Raji (cell line): ENCODE data around the gene ASB15.

Experiments
- POLR2A ChIP-seq: IDR thresholded peaks from 2 replicates; pipeline ENCODE4 v1.6.1; 2011; ENCODE audit warnings: low read depth, low read length, control low read depth; ENCODE audit not compliant: insufficient read depth

ASB15 gene

DNA sequence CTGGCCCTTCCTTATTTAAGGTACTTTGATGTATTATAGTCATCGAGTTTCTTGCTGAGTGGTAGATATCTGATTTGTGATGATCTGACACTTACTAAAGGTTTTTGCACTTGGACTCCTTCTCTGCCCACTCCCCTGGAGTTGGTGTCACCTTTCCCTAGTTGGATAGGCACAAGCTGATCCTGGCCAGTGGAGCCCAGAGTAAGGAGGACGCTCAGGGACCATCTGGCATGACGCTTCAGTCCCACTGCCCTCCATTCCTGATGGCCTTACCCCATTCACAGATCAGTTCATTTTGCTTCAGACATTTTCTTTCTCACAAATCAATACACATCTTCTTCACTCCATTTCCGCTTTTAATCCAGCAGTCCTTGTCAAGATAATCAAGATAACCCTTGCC lies 20.1 kb downstream of the ASB15 start:
- TF ChIP-seq POLR2A, result no peak

DNA sequence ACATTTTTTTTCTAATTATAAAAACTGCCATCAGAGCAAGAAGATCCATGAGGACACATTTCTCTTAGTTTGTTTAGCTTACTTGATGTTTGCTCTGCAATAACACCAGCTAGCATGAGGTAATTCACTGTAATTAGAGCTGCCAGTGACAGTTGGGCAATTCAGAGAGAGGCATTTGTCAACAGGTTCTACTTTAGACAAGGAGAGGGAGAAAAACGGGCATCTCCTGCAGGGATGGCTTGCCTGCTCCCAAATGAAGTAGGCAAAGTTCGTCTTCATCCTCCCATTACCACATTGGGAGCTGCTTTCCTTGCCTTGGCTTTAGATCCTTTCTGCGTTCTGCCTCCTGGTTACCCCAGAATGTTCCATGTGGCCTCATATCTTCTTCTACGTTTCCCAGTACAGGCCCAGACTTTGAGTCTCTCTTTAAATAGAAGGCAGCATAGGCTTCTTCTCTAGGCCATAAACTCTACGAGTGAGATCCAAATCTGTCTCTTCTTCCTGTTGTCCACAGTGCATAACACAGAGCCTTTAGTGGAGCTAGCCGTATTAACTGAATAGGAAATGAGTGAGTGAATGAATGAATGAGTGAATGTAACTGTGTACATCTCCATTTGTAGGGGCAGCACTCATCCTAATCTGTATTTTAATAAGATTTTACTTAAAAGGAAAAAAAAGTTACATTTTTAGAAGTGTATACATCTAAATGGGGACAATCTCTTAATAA lies 21.2 kb downstream of the ASB15 start:
- no peak for TF ChIP-seq POLR2A

DNA sequence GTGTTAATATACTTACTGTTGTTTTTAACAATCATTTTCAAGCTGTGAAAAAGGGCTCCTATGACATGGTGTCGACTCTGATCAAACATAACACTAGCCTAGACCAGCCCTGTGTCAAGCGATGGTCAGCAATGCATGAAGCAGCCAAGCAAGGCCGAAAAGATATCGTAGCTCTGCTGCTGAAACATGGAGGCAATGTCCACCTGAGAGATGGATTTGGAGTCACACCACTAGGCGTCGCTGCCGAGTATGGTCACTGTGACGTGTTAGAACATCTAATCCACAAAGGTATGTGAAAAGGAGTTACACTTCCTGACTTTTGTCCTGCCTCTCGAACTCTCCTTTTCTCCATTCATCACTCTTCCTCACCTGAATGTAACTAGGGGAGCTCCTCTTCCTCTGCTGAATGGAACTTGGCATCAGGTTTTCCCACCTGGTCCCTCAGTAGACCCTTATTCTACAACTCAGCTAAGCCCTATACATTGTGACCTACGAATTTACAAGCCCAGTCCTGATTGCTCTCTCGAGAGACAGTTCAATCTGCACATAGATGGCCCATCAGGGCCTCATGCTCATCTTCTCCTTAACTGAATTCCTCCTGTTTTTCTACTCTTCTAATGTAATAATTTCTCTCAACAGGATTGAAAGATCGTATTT lies 23.0 kb downstream of the ASB15 start:
- no peak for TF ChIP-seq POLR2A

DNA sequence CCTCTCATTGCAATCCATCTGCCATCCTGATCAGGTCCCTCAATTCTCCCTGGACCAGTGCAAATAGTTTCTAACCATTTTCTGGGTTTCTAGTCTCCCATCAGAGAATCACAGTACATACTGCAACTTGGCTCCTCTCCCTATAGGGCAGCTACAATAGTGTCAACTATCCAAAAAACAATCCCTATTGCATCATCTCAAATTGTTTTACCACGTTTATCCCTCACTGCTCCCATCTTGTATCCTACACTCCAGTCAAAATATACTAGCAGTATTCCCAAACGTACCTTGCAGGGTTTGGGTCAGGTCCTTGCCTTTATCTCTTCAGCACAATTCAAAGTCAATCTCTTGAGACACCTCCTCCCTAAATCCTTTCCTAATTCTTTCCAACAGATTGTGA lies 23.6 kb downstream of the ASB15 start:
- no peak for TF ChIP-seq POLR2A

DNA sequence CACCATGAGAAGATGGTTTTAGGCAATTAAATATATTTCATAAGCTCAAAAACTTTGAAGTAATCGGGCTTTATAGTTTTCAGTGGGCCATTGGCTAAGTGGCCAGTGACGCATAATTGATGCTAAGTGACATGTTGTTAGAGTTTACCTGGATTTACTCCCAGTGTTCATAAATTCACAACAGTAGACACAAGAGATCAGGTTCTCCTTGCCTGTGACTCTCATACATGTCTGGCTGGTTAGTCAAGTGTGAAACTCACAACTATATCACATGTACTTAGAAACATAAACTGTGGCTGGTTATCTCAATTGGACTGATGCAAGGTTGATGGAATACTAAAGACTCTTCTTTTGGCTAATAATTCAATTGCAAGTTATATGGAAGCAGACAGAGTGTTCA lies 26.2 kb downstream of the ASB15 start:
- no peak for TF ChIP-seq POLR2A

DNA sequence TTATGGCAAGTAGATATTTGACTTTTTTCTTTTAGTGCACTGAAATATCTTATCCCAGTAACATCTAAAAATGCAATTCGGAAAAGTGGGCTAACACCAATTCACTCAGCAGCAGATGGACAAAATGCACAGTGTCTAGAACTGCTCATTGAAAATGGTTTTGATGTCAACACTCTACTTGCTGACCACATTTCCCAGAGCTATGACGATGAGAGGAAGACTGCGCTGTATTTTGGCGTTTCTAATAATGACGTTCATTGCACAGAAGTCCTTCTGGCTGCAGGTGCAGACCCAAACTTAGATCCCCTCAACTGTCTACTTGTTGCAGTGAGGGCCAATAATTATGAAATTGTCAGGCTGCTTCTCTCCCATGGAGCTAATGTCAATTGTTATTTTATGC lies 27.2 kb downstream of the ASB15 start:
- TF ChIP-seq POLR2A, result no peak

DNA sequence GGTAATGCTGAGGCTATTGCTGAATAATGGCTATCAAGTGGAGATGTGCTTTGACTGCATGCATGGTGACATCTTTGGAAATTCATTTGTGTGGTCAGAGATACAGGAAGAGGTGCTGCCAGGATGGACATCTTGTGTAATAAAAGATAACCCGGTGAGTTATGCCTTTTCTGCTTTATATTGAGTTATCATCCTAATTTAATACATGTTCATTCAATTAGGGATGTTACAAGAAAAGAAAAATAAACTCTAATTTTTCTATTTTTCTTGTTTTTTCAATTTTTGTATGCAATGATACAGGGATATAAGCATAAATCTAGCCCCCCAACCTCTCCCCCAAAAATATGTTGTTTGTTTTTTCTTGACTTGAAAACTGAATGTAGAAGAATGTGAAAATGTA lies 27.7 kb downstream of the ASB15 start:
- no peak for TF ChIP-seq POLR2A

DNA sequence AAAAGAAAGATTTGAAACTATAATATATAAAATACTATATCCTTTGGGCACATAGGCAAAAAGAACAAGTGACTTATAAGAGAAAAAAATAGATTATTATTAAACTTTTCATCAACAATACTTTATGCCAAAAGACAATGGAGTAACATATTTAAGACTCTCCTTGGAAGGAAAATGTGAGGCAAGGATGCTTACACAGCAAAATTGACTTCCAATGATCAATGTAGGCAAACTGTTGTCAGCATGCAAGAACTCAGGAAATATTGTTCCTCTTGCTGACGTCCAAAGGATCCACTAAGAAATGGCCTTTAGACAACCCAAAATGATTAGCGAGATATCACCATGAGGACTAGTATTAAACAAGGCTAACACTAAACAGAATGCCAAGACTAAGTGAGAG lies 31.2 kb downstream of the ASB15 start:
- no peak for TF ChIP-seq POLR2A

DNA sequence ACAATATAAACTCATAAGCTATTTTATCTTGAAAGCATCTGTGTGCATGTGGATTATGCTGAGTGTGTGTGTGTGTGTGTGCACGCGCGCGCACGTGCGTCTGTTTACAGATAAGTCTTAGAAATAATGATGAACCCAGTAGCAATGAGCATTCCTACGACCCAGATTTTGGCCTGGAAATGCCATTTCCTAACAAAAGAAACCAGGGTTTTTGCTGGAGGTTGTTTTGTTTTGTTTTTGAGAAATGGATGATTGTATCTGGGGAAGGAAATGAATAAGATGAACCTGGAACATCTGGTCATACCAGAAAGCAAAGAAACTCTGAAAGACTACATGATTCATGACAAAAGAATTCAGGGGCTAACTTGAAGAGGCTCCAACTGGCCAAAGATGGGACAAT lies 31.9 kb downstream of the ASB15 start:
- no peak for TF ChIP-seq POLR2A

DNA sequence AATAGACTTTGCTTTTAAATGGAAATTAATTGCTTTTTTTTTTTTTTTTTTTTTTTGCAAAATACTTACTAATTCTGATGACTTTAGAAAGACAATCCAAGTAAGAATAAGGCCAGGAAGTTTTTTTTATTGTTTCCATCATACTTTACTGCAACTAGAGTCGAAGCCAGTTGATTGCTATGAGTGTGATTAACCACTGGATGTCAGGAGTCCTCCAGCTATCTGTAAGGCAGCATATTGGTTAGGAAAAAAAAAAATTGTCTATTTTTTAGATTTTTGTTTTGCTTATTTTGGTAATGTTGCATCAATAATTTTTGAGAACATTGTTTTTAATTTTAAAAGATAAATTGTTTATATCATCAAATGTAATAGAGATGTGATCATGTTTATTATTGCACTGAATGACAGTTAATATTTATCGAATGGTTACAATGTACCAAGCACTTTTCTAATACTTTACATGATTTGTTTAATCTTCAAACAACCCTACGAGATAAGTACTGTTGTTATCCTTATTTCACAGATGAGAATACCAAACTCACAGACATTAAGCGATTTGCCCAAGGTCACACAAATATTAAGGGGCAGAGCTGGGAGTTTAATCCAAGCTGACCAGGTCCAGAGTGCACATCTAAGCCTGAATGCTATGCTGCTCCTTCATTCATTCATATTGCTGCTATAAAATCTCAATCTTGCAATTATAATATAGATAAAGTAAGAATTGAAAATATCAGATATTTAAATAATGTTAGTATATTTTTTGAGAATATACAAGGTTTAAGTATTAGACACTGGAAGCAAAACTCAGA lies 34.1 kb downstream of the ASB15 start:
- no peak for TF ChIP-seq POLR2A

DNA sequence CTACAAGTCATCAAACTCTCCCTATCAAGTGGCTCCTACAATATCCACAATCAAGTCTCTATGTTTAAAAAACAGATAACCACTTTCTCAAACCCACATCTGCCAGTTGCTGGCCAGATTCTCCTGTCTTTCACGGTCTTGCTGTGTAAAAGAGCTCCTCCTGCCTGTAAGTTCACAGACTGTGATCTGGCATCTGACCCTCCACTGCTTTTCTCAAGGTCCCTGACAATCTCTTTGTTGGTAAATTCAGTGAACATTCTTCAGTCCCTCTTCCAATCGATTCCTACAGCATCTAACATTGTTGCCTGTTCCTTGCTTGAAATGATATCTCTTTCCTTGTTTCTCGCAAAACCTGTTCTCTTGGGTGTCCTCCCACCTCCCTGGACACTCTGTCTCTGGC lies 35.6 kb downstream of the ASB15 start:
- TF ChIP-seq POLR2A, result no peak

DNA sequence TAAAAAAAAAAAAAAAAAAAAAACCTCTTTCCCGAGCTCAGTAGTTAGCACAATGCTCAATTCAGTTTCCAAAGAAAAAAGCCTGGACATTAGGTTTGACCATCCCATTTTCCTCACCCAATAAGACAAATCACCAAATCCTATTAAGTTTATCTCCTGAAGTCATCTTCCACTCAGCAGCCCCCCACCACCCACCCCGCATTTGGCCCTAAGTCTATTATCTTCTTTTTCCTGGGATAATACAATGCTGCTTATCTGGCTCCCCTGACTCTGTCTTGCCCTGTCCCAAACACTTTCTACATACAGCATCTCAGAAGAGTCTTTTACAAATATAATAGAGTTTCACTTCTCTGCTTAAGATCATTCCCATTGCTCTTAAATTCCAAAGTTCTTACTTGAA lies 36.3 kb downstream of the ASB15 start:
- no peak for TF ChIP-seq POLR2A

DNA sequence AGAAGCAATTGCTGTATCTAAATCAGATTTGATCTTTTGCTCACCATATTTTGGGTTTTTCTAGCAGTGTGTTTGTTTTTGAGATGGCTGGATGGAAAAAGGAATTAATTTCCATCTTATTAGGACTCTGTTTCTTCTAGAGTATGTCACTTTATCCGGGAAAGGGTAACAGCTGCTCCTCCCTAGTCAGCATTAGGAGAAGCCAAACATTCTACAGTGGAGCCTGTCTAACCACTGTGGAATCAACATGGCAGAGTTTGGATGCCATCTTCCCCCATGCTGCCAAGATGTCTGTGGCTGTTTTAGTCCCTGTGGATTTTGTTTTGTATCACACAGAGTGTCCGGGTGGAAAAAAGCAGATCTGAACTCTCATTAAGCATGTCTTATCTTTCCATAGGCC lies 38.0 kb downstream of the ASB15 start:
- no peak for TF ChIP-seq POLR2A

DNA sequence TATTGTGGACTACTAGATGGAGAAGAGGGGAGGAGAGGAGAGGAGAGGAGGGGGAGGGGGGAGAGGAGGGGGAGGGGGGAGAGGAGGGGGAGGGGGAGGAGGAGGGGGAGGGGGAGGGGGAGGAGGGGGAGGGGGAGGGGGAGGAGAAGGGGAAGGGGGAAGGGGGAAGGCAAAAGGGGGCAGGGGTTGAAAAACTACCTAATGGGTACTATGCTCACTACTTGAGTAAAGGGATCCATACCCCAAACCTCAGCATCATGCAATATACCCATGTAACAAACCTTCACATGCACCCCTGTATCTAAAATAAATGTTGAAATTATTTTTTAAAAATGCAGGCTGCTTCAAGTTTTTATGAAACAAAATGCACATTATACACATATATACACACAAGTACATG lies 39.0 kb downstream of the ASB15 start:
- TF ChIP-seq POLR2A, result no peak

DNA sequence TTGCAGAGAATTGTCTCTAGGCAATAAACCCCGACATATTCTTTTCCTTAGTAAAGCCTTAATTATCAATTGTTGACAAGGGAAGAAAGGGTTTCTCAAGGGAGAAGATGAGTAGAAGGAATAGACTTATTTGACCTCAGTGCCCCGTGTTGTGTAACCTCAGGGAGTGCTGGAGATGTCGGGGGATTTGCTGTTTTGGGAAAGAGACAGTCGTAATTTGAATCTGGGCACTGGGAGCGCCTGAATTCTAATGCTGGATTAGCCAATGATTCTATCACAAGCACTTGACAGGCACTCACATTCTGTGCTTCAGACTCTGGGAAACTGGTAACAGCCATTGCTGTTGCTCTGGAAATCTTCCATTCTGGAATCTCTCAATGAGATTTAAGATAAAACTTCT lies 40.3 kb downstream of the ASB15 start:
- TF ChIP-seq POLR2A, result no peak
